GM19351 (cell line): ENCODE results near the gene FCGBP.
A peak's percentile ranks its signal among the peaks of the same experiment; 100 is the strongest.
"Not testable (repeated sequence)": the region's sequence is repeated elsewhere in the genome, so short reads cannot be mapped to it uniquely, and the experiment has no call there.

Experiments used
- ATAC-seq: cut with Tn5 transposase; IDR thresholded peaks from one replicate; pipeline ENCODE4 v1.9.1; 2021; ENCODE audit warnings: mild to moderate bottlenecking, moderate library complexity; ENCODE audit not compliant: unreplicated experiment

The FCGBP gene

DNA sequence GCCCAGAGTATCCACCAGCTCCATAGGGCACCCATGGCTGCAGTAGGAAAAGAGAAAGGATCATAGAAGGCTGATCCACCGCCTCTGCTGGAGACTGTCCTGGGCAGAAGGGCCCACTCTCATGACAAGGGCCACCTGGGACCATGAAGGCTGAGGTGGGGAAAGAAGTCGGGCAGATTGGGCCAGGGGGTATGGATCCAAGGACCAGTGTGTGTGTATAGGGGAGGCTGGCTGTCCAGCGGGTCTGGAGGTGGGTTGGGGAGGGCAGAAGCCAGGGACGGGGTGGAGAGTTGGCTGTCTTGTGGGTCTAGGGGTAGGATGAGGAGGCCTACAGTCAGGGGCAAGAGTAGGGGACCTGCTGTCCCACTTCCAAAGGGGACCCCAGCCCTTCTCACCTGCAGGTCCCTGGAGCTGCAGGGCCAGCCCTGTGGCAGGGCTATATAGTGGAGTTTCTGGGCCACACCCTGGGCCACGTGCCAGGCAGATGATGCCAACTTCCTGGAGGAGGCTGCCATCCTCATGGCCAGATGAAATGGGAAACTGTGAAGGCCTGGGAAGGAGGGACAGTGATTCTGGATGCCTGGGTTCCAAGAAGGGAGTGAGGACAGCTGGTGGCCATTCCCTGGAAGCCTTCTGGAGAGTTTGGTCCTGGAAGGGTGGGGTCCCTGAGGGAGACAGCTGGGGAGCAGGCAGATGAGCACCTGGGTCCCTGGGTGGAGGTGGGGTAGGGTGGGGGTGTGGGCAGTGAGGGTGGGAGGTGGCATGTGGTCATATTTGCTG, at the start of gene FCGBP:
FCGBP (minus strand) TSS at position 51 of the 780 bp plus-strand sequence.
- ATAC-seq, result no peak

DNA sequence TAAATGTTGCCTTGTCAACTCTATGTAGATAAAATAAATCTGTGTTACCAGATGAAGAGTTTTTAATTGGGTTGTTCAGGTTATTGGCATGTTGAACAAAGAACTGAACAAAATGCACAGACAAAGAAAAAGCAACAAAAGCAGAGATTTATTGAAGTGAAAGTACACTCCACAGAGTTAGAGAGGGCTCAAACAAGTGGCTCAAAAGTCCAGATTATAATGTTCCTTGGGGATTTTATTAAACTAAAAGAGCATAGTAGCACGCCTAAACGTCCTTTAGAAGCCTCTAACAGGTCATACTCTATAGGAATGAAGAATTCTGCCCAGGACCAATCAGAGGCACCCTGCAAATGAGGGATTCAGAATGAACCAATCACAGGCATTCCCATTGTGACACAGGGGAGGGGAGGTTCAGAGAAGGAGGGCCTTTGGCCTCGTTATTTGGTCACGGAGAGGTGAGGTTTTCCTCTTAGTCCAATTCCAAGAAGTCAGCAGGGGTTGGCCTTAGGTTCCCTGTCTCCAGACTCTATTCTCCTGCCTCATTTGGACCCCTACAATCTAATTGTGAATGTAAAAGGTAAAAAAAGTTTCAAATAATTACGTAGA, 49.4 kb upstream of the FCGBP start:
- ATAC-seq, result no peak

DNA sequence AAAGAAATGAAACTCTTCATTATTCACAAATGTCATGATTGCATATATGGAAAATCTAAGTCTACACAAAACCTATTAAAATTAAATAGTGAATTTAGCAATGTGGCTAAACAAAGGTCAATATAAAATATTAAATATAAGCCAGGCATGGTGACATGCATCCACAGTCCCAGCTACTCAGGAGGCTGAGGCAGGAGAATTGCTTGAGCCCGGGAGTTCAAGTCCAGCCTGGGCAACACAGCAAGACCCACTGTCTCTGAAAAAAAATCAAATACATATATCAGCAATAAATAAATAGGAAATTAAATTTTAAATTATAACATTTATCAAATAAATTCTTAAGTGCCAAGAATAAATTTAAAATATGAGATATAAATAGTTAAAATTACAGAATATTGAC, 48.4 kb upstream of the FCGBP start:
- ATAC-seq, result no peak

DNA sequence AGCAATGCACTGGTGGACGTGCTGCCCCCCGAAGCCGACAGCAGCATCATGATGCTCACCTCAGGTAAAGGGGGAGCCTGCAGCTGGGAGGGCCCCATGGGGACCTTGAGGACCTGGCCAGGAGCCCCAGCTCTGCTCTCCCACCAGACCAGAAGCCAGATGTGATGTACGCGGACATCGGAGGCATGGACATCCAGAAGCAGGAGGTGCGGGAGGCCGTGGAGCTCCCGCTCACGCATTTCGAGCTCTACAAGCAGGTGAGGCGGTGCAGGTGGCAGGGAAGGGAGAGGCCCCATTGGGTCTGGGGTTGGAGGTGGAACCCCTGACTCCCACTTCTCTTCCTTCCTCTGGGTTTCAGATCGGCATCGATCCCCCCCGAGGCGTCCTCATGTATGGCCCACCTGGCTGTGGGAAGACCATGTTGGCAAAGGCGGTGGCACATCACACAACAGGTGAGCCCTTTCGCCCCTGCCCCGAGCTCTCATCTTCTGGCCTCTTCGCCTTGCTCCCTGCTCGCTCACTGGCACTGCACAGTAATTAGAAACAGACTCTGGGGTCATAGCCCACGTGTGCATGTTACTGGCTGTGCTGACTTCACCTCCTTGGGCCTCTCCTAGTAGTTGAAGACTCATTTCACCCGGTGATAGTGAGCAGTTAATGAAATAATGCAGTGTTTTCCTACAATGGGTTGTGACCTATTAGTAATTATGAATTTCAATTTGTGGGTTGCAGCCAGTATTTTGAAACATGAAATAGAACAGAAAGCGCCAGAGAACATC, 40.1 kb upstream of the FCGBP start:
- no peak for ATAC-seq

DNA sequence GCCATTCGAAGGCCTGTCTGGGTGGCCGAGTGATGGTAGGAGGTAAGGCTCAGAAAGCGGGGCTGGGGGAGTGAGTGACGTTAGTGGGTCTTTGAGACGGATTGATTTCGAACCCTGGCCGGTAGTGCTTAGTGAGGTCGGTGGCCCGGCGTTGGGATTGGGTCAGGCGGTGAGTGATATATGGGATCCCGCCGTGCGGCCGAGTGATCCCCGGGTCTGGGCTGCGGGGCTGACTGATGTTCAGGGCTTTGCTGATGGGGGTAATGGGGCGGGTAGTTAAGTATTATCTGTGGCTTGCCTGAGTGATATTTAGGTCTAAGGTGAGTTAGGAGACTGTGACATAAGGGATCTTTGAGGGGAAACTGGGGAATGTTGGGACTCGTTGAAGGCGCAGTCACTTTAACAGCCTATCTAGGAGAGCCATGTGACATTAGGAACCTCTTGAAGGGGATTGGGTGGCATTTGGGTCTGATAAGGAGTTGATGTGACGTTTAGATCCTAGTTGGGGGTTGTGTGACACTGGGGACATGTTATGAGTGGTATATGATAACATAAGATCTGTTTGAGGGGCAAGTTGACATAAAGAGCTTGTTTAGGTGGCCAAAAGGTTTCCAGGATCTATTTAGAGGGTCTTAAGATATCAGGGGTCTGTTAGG, 37.1 kb upstream of the FCGBP start:
- no peak for ATAC-seq

DNA sequence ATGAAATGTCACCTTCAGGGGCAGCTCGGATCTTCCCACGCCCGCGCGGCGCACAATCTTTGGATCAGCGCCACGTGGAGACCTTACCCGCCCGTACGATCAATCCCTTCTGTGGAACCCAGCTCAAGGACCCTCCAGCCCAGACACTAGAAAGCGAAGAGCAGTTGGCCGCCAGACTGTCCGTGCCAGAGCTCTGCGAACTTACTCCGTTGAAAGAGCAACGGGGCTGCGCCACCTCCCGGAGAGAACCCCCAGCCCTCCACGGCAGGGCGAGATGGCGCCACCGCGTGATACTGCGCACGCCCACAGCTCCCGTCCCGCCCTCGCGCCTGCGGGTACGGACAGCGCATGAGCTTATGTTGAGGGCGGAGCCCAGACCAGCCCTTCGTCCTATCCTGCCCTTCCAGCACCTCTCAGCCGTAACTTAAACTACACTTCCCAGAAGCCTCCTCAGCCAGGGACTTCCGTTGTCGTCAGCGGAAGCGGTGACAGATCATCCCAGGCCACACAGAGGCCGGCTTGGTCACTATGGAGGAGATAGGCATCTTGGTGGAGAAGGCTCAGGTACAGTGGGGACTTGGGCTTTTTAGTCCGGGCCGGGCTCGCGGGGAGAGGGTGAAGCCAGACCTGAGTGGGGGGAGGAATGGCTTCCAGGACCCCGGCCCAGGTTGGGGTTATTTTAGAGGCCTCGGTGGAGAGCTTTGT, 36.4 kb upstream of the FCGBP start, which contains the start of gene PSMC4:
PSMC4 (plus strand) TSS at position 491 of the 705 bp plus-strand sequence; CDS start at position 529, 38 bp downstream.
- peak; percentile 95 for ATAC-seq

DNA sequence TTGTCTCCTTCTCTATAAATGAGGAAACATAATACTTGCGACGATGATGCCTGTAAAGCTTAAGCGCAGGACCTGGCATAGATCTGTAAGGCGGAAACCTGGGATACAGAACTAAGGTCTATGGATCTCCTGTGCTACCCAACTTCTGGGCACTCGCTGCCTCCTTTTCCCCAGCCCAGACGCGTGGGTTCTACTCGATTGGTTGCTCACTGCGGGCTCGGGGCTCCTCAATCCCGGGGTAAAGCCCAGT, 35.9 kb upstream of the FCGBP start:
- ATAC-seq, result peak; percentile 20

DNA sequence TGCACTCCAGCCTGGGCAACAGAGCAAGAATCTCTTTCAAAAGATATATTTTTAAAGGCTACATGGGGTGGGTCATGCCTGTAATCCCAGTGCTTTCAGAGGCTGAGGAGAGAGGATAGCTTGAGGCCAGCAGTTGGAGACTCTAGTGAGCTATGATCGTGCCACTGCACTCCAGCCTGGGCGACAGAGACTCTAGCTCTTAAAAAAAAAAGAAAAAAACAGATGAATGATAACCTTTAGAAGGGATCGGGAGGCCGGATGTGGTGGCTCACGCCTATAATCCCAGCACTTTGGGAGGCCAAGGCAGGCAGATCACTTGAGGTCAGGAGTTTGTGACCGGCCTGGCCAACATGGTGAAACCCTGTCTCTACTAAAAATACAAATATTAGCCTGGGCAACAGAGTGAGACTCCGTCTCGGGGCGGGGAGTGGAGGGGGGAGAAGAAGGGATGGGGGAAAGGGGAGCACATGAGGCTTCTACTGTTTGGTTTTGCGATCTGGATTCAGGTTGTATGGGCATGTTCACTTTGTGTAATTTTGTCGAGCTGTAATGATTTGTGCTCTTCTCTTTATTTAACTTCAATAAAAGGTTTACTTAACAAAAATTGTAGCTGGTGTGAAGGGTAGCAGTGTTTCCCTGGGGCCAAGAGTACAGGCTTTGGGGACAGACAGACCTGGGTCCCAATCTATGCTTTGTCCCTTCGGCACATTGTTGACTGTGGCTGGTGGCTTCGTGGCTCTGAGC, 35.4 kb upstream of the FCGBP start:
- ATAC-seq, result no peak

DNA sequence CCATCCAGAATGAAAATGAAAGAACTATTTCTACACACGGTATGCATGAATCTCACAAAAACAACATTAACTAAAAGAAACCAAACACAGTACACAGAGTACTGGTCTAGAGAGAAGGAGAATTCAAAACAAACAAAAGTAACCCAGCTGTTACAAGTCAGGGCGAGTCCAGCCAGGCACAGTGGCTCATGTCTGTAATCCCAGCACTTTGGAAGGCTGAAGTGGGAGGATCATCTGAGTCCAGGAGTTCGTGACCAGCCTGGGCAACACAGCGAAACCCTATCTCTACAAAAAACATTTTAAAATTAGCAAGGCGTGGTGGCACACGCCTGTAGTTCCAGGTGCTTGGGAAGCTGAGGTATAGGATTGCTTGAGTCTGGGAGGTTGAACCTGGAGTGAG, 34.8 kb upstream of the FCGBP start:
- no peak for ATAC-seq

DNA sequence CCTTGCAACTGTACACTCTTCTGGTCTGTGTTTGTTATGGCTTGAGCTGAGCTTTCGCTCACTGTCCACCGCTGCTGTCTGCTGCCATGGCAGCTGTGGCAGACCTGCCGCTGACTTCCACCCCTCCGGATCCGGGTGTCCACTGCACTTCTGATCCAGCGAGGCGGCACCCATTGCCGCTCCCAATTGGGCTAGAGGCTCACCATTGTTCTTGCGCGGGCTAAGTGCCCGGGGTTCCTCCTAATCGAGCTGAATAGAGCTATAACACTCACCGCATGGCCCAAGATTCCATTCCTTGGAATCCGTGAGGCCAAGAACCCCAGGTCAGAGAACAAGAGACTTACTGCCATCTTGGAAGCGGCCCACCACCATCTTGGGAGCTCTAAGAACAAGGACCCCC, 34.4 kb upstream of the FCGBP start:
- no peak for ATAC-seq

DNA sequence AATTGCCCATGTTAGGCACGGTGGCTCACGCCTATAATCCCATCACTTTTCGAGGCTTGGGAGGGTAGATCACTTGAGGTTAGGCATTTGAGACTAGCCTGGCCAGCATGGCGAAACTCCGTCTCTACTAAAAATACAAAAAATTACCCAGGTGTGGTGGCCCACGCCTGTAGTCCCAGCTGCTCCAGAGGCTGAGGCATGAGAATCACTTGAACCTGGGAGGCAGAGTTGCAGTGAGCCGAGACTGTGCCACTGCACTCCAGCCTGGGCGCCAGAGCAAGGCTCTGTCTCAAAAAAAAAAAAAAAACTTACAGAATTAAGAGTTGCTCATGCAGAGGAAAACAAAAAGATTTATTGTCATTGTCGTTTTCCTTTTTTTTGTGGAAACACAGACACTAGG, 33.1 kb upstream of the FCGBP start:
- ATAC-seq, result no peak

DNA sequence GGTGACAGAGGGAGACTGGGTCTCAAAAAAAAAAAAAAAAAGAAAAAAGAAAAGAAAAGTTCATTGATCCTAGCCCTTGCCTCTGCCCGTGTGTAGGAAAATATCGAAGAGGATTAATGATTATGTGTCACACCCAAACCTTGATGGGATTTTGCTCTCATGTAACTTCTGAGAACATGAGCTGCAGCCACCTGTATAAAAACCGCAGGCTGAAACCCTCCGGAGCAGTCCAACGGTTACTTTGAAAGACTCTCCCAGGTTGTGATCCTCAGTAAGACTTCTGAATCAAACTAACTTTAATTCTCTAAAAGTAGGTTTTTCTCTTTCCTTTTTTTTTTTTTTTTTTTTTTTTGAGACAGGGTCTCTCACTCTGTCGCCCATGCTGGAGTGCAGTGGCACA, 32.2 kb upstream of the FCGBP start:
- ATAC-seq, result no peak

DNA sequence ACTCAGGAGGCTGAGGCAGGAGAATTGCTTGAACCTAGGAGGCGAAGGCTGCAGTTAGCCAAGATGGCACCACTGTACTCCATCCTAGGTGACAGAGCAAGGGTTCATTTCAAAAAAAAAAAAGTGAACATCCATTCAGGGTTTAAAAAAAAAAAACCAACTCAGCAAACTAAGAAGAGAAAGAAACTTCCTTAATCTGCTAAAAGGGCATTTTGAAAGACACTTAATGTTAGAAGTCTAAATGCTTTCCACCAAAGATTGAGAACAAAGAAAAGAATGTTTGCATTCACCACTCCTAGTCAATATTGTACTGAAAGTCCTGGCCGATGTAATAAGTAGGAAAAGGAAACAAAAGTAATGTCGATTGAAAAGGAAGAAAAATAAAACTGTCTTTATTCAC, 29.5 kb upstream of the FCGBP start:
- no peak for ATAC-seq

DNA sequence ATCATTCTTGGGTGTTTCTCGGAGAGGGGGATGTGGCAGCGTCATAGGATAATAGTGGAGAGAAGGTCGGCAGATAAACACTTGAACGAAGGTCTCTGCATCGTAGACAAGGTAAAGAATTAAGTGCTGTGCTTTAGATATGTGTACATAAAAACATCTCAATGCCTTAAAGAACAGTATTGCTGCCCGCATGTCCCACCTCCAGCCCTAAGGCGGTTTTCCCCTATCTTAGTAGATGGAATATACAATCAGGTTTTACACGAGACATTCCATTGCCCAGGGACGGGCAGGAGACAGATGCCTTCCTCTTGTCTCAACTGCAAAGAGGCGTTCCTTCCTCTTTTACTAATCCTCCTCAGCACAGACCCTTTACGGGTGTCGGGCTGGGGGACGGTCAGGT, 25.0 kb upstream of the FCGBP start:
- ATAC-seq, result not testable (repeated sequence)

DNA sequence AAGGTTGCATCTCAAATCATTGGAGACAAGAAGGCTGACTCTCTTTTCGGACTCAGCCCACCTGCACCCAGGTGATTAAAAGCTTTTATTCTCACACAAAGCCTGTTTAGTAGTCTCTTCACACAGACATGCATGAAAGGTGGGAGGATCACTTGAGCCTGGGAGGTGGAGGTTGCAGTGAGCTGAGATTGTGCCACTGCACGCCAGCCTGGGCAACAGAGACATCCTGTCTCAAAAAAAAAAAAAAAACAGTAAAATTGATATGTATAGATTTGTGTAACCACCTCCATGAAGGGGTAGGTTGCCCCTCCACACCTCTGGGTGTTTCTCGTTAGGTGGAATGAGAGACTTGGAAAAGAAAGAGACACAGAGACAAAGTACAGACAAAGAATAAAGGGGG, 24.5 kb upstream of the FCGBP start:
- not testable (repeated sequence) for ATAC-seq

DNA sequence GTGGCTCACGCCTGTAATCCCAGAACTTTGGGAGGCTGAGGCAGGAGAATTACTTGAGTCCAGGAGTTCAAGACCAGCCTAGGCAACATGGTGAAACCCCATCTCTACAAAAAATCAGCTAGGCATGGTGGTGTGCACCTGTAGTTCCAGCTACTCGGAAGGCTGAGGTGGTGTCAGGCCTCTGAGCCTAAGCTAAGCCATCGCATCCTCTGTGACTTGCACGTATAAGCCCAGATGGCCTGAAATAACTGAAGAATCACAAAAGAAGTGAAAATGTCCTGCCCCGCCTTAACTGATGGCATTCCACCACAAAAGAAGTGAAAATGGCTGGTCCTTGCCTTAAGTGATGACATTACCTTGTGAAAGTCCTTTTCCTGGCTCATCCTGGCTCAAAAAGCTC, 23.5 kb upstream of the FCGBP start:
- ATAC-seq, result not testable (repeated sequence)

DNA sequence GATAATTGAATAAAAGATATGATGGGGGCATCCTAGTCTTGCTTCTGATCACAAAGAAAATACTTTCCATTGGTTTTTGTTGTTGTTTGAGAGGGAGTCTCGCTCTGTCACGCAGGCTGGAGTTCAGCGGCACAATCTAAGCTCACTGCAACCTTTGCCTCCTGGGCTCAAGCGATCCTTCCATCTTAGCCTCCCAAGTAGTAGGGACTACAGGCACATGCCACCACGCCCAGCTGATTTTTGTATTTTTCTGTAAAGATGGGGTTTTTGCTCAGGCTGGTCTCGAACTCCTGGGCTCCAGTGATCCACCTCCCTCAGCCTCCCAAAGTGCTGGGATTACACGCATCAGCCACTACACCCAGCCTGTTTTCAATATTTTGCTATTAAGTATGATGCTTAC, 19.5 kb upstream of the FCGBP start:
- no peak for ATAC-seq

DNA sequence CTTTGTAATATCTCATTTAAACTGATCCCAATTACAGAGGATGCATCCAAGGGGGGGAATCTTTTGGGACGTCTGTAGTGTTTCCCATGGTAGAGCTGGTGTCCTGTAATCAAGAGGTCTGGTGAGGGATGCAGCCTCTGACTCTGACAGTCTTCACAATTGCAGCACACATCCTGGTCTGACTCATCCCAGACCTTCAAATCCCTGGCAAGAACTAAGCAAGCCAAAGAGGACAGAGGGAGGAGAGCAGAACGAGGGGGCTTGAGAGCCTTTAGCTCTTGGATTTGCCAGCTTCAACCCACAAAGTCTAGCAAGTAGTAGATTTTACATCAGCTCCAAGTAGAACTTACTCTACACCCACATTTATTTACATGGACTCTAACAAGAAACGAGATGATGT, 17.3 kb upstream of the FCGBP start:
- ATAC-seq, result no peak

DNA sequence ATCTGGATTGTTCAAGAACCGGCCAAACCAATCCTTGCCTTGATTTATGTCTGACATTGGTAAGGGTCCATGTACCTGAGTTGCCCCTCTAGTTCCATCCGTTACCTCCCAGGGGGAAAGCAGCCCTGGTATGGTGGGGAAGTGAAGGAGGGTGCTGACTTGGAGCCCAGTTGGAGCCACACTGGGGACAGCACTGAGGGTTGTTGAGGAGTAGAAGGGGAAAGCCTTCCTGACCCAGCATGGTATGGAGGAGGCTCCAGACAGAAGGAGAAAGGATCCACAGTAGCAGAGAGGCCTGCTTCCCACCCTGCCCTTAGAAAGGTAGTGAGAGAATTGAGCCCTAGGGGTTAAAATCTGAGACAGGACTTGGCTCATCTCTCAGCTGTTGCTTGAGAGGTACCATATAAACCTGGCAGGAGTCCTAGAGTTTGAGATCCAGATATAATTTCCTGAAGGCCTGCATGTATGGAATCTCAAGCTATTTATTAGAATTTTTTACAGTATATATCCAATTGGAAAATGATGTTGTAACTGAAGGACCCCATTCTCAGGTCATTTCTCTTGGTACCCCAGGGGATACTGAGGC, 16.7 kb upstream of the FCGBP start:
- ATAC-seq, result no peak
